Fibroblast of upper back skin (primary cell): Measurements from ENCODE around the gene DR1.

Source experiments
- DNase-seq: peaks from one replicate; pipeline ENCODE4 v3.0.0-alpha.2; 2013

Gene DR1

GRCh38 chr1:93395195-93395594 is 49.5 kb downstream of the DR1 start:
- peak; percentile 38 for DNase-seq

GRCh38 chr1:93399781-93400180 is 54.1 kb downstream of the DR1 start:
- no peak for DNase-seq

DNA sequence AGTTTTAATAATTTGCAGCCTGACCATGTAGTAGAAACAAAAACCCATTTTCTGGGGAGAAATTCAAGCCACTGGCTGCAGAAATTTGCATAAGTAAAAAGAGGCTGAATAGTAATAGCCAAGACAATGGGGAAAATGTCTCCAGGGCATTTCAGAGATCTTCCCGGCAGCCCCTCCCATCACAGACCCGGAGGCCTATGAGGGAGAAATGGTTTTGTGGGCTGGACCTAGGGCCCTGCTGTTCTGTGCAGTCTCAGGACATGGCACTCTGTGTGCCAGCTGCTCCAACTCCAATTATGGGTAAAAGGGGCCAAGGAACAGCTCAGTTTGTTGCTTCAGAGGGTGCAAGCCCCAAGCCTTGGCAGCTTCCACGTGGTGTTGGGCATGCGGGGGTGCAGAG is 62.5 kb downstream of the DR1 start:
- no peak for DNase-seq

DNA sequence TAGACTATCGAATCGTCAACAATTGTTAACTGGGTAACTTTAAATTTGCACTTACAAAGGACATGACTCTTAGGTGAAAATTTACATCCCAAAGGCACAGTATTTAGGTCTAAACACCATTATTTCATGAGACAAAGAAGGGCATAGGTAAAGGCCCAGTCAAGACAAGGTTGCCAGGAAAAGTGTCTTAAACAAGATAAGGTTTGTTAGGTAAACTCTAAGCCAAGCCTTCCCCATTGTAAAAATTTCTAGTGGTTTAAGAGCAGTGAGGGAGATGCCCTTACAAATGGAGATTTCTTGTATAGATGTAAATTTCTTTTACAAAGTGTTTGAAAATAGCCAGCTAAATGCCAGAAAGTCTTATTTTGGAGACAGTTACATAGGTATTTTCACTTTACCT is 65.3 kb downstream of the DR1 start:
- no peak for DNase-seq

- DNase-seq, result no peak
These were observed 69.0 kb downstream of the DR1 start for GRCh38 chr1:93414749-93415148.

DNA sequence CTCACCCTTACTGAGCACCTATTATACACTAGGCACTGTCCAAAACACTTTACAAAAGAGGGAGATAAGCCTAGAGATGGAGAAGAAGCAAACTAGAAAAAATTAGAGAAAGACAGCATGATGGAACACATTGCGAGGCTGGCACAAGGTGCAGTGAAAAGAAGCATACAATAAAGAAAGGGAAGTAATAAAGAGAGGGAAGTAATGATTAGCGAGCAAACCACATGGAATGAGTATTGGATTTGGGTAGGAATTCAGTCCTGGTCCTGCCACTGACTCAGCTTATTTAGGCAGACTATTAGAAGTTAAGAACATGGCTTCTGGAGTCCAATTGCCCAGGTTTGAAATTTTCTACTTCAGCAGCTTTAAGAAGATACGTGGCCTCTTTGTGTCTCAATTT is 69.6 kb downstream of the DR1 start:
- no peak for DNase-seq

DNA sequence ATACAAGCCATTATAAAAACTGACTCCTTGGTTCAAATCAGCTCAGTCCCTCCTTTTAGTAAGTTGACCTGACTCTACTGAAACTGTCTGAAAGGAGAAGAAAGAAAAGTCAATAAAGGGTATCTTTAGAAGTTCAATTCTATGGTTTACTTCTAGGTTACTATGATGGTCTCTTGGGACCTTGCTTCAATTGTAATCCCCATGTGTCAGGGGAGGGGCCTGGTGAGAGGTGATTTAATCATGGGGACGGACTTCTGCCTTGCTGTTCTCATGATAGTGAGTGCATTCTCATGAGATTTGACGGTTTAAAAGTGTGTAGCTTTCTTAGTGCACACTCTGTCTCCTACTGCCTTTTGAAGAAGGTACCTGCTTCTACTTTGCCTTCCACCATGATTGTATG is 70.5 kb downstream of the DR1 start:
- DNase-seq, result no peak
